Gastrocnemius medialis (tissue), 4 donors: ENCODE data around the gene DNAJC17.

Experiments
- CTCF ChIP-seq, 5 experiments: fragments of 450-650 bp in 3 of 5; fragments of 200-600 bp in 2 of 5; sonication (generic) in 2 of 5; IDR thresholded peaks in 4 of 5; conservative IDR thresholded peaks in 1 of 5; 1 replicate in 4 of 5; 2 replicates in 1 of 5; pipeline ENCODE4 v1.5.1; 2016 to 2019; ENCODE audit warnings: antibody characterized with exemption in 5 of 5, mild to moderate bottlenecking in 3 of 5, moderate library complexity in 3 of 5
- POLR2A ChIP-seq, 2 donors: fragments of 450-650 bp; IDR thresholded peaks; one replicate each; pipeline ENCODE4 v1.6.1; 2017; ENCODE audit warnings: antibody characterized with exemption in 2 of 2, mild to moderate bottlenecking in 2 of 2, moderate library complexity in 2 of 2

- TF ChIP-seq POLR2A (IDR thresholded peaks at IDR 0.05) = no peak
- TF ChIP-seq CTCF (IDR thresholded peaks at IDR 0.05 in 4 of 5, conservative IDR thresholded peaks at IDR 0.05 in 1 of 5) = no peak
These were observed 67.4 kb downstream of the DNAJC17 start for GRCh38 chr15:40739854-40740253.
